ENCODE measurements around the gene HNRNPA3. TPM values are rescaled to one million over a fixed set of nuclear protein-coding genes. Genes with fewer than 3 reads are reported as not detected.
A peak's percentile ranks its signal among the peaks of the same experiment; 100 is the strongest.

The HNRNPA3 gene
- total RNA-seq, 2 experiments from 2014 or later = 292 to 308 TPM

GRCh38 chr2:177165721-177166711, 46.6 kb upstream of the HNRNPA3 start:
- ChIA-PET CTCF (interaction anchor here (0.9 to 8.3 kb wide), 42 partner anchors 8 to 598 kb away, joined by 3 to 190 read pairs (median 10); partner anchors contain the start of genes HNRNPA3 and NFE2L2), POLR2A (interaction anchor here (0.6 to 4.5 kb wide), 8 partner anchors 33 to 116 kb away, joined by 3 to 35 read pairs (median 4); partner anchors contain the start of genes HNRNPA3 and NFE2L2)
- H3K36me3 Mint-ChIP-seq (ENCODE audit: low read depth) = no peaks in the 10 kb centered on the region
- peaks cover 30% of the 10 kb centered on the region for H3K4me1 Mint-ChIP-seq (ENCODE audit: low read depth)
- intact Hi-C loops (cut with micrococcal nuclease) = loop anchor here (1.0 to 10.0 kb wide), 5 partner anchors 45 to 559 kb away; no protein-coding TSS in a partner anchor
- no peaks in the 10 kb centered on the region for H3K9me3 Mint-ChIP-seq
- ATAC-seq = peak; percentile 81
- H3K27me3 Mint-ChIP-seq = no peaks in the 10 kb centered on the region
- DNase-seq = peak; percentile 55
- peak overlapping the region; percentile 85 for H3K27ac Mint-ChIP-seq
- H3K4me3 Mint-ChIP-seq = peak overlapping the region; percentile 64
- TF ChIP-seq CTCF (IDR thresholded peaks at IDR 0.05) = no peak

GRCh38 chr2:177169810-177170514, 42.6 kb upstream of the HNRNPA3 start:
- Mint-ChIP-seq H3K4me3 (no peak overlapping the region), H3K27ac (peak overlapping the region; percentile 23), H3K9me3 (no peaks in the 10 kb centered on the region), H3K36me3 (ENCODE audit: low read depth) (no peaks in the 10 kb centered on the region), H3K4me1 (ENCODE audit: low read depth) (peaks cover 31% of the 10 kb centered on the region), H3K27me3 (no peaks in the 10 kb centered on the region)
- ChIA-PET CTCF (interaction anchor here (0.6 to 1.5 kb wide), 5 partner anchors 45 to 555 kb away, joined by 3 to 4 read pairs (median 4); no protein-coding TSS in a partner anchor), POLR2A (interaction anchor here (0.6 to 1.9 kb wide), 4 partner anchors 42 to 349 kb away, joined by 3 to 9 read pairs (median 4); partner anchors contain the start of genes HNRNPA3 and NFE2L2)
- TF ChIP-seq CTCF (IDR thresholded peaks at IDR 0.05) = no peak
- DNase-seq = peak; percentile 43
- peak; percentile 64 for ATAC-seq
- intact Hi-C loops (cut with micrococcal nuclease) = loop anchor here (5.0 to 10.0 kb wide), 3 partner anchors 87 to 555 kb away; no protein-coding TSS in a partner anchor

GRCh38 chr2:177171418-177171865, 41.2 kb upstream of the HNRNPA3 start:
- ChIA-PET POLR2A (interaction anchor here (0.8 kb wide), 2 partner anchors 40 to 55 kb away, joined by 3 to 4 read pairs; no protein-coding TSS in a partner anchor), CTCF (interaction anchor here (1.9 kb wide), 1 partner anchor 164 kb away, joined by 5 read pairs; no protein-coding TSS in a partner anchor)
- no peak for ATAC-seq
- Mint-ChIP-seq H3K9me3 (no peaks in the 10 kb centered on the region), H3K4me1 (ENCODE audit: low read depth) (peaks cover 22% of the 10 kb centered on the region), H3K4me3 (no peak overlapping the region), H3K27ac (no peak overlapping the region), H3K27me3 (no peaks in the 10 kb centered on the region), H3K36me3 (ENCODE audit: low read depth) (no peaks in the 10 kb centered on the region)
- intact Hi-C loops (cut with micrococcal nuclease) = no loop called here
- DNase-seq = no peak
- no peak for TF ChIP-seq CTCF (IDR thresholded peaks at IDR 0.05)

- H3K9me3 Mint-ChIP-seq = no peaks in the 10 kb centered on the region
- ATAC-seq = no peak
These were observed 40.3 kb upstream of the HNRNPA3 start for GRCh38 chr2:177172034-177172880.

More at GRCh38 chr2:177172034-177172880, 40.3 kb upstream of the HNRNPA3 start:
- no peak for DNase-seq
- intact Hi-C loops (cut with micrococcal nuclease) = no loop called here
- H3K27ac Mint-ChIP-seq = no peak overlapping the region
- H3K27me3 Mint-ChIP-seq = no peaks in the 10 kb centered on the region
- no peaks in the 10 kb centered on the region for H3K36me3 Mint-ChIP-seq (ENCODE audit: low read depth)
- H3K4me3 Mint-ChIP-seq = no peak overlapping the region
- no peak for TF ChIP-seq CTCF (IDR thresholded peaks at IDR 0.05)
- CTCF ChIA-PET = interaction anchor here (1.9 kb wide), 1 partner anchor 164 kb away, joined by 5 read pairs; no protein-coding TSS in a partner anchor
- POLR2A ChIA-PET = interaction anchor here (0.8 kb wide), 1 partner anchor 39 kb away, joined by 3 read pairs; no protein-coding TSS in a partner anchor
- peaks cover 17% of the 10 kb centered on the region for H3K4me1 Mint-ChIP-seq (ENCODE audit: low read depth)

Data from activated CD8-positive, alpha-beta T cell treated with anti-CD3 and anti-CD28 coated beads for 36 hours (primary cell).